Fibroblast of pulmonary artery (primary cell): Measurements from ENCODE around the gene MATN3.

Source experiments
- DNase-seq: peaks from one replicate; pipeline ENCODE4 v3.0.0-alpha.2; 2010; ENCODE audit warnings: low read depth
- H3K4me3 ChIP-seq: replicated peaks from 2 replicates; pipeline ENCODE4 v1.5.1; 2011; ENCODE audit warnings: low read depth, mild to moderate bottlenecking, control low read depth, low read length, moderate library complexity
- TF ChIP-seq, protein P1 (sequence below): IDR thresholded peaks from 2 replicates; pipeline ENCODE4 v1.5.1; 2011; ENCODE audit warnings: mild to moderate bottlenecking, control low read depth, low read length, inconsistent platforms; ENCODE audit errors: missing control alignments

MATN3 gene

DNA sequence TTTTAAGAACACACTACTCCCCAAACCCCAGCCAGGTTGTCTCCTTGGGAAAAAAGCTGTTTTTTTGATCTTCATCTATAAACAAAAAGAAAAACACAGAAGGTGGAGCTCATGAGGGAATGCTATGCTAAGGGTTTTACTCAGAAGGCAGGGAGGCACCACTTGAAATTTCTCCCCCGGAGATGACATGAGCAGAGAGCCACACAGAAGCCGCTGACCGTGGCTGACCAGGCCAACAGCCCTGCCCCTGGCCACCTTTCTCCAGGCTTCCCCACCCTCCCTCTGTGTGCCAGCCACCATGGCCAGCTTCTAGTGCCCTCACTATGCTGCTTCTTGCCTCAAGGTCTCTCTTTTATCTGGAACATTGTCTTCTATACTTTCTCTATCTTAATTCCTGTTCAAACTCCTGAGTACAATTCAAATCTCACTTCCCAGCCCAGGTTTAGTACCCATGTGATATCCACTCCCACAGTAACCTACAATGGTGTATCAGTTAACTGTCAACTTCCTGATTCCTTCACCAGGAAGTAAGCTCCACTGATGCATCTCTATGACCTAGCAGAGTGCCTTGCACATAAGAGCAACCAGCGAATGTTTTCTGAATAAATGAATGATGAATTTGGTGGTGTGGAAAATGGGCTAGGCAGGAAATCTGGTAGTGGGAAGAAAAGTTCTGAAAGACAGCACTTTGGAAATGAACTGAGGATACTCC lies 23.6 kb upstream of the MATN3 start:
- no peak overlapping the region for H3K4me3 ChIP-seq
- DNase-seq, result no peak
- TF ChIP-seq, protein P1, sequence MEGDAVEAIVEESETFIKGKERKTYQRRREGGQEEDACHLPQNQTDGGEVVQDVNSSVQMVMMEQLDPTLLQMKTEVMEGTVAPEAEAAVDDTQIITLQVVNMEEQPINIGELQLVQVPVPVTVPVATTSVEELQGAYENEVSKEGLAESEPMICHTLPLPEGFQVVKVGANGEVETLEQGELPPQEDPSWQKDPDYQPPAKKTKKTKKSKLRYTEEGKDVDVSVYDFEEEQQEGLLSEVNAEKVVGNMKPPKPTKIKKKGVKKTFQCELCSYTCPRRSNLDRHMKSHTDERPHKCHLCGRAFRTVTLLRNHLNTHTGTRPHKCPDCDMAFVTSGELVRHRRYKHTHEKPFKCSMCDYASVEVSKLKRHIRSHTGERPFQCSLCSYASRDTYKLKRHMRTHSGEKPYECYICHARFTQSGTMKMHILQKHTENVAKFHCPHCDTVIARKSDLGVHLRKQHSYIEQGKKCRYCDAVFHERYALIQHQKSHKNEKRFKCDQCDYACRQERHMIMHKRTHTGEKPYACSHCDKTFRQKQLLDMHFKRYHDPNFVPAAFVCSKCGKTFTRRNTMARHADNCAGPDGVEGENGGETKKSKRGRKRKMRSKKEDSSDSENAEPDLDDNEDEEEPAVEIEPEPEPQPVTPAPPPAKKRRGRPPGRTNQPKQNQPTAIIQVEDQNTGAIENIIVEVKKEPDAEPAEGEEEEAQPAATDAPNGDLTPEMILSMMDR, result no peak

DNA sequence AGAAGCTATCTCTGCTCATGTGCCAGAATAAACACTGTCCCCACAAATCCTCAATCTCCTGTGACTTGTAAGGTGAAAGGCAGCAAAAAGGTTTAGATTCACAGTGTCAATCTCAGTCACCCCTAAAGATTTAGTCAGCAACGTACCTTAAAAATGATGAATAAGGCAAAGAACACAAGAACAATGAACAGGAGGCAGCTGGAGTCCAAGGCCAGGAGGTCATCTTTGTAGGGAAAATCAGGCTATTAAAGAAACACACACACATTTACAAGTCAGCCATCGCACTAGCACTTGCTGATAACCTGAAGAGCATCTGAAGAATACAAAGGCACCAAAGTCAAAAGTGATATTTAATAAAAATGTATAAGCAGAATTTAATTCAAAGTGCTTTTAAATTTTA lies 22.4 kb upstream of the MATN3 start:
- TF ChIP-seq, protein P1, result no peak
- no peak for DNase-seq

DNA sequence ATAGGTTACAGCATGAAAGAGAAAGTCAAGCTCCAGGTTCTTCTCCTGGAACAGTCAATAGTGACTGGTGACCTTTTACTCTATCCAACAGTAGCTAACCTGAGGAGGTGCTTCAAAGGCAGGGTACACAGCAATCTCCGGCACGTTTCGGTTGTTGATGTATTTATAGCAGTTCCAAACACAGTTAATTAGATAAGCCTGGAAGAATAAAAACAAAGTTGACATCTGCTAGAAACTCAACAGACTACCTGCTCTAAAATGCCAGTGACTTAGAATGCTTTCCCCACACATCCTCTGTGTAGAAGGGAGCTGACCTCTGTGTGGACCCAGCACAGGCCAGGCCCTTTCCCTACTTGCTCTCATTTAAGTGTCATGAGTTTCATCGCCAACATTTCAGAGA lies 21.8 kb upstream of the MATN3 start:
- no peak for DNase-seq
- H3K4me3 ChIP-seq, result no peak overlapping the region
- TF ChIP-seq, protein P1, result no peak

More for the DNA sequence above, 22.4 kb upstream of the MATN3 start:
- H3K4me3 ChIP-seq, result no peak overlapping the region

DNA sequence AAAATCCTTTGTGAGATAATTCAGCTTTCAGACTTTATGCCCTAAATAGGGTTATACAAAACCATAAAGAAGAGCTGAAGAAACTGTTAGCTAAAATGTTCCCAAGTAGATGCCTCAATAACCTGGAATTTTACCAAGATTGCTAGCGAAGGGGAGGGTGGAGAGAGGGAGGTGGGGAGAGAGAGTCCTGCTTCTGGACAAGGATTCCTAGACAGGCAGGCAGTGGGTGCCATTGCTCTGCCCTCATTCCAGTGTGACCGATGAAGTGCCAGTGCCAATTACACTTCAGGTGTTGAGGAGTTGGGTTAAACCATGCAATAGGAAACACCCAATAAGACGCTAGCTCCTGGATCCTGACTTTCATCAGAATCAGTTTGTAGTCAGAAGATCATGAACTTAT lies 20.9 kb upstream of the MATN3 start:
- no peak overlapping the region for H3K4me3 ChIP-seq
- TF ChIP-seq, protein P1, result no peak
- no peak for DNase-seq

DNA sequence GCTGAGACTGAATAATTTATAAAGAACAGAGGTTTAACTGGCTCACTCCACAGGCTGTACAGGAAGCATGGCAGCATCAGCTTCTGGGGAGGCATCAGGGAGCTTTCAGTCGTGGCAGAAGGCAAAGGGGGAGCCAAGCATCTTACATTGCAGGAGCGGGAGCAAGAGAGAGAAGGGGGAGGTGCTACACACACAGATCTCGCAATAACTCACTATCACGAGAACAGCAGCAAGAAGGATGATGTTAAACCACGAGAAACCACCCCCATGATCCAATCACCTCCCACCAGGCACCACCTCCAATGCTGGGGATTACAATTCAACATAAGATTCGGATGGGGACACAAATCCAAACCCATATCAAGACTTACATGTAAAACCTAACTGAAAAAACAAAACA lies 17.8 kb upstream of the MATN3 start:
- TF ChIP-seq, protein P1, result no peak
- DNase-seq, result no peak
- no peak overlapping the region for H3K4me3 ChIP-seq

DNA sequence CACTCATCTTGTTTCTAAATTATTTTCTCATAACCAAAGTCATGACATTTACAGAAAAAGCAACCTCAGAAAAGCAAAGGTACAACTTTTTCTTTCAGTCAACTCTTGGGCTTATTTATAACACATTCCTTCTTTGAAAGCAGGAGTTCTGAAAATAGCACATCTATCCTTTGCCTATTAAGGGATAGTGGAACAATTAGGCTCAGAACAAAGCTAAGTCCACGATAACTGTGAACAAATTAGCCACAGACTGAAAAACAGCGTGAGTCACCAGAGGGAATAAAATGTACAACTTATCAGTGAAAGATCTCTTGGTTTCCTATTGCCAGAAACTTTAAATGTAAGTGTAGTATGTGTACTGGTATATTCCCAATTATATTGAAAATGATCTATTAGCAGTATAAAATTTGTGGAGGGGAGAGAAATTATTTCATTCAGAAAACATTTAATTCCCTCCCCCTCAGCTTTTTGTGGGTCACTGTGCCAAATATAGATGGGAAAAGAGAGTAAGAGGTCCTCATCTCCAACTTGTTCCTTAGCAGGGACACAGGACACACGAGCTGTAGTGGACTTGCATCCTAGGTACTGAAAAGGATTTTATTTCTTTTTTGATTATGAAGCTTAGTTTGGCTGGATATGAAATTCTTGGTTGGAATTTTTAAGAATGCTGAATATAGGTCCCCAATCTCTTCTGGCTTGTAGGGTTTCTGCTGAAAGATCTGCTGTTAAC lies 15.4 kb upstream of the MATN3 start:
- TF ChIP-seq, protein P1, result no peak
- peak; percentile 30 for DNase-seq

More for the DNA sequence above, 15.4 kb upstream of the MATN3 start:
- no peak overlapping the region for H3K4me3 ChIP-seq
